ENCODE results near the gene IZUMO2.
A peak's percentile ranks its signal among the peaks of the same experiment; 100 is the strongest.

IZUMO2 gene

GRCh38 chr19:50162988-50163387 lies at the start of gene IZUMO2:
IZUMO2 (minus strand) TSS chr19:50163281; CDS start chr19:50163194, 87 bp downstream.
- DNase-seq = no peak

- DNase-seq = no peak
Measured at GRCh38 chr19:50210425-50210824, 47.3 kb upstream of the IZUMO2 start.

DNA sequence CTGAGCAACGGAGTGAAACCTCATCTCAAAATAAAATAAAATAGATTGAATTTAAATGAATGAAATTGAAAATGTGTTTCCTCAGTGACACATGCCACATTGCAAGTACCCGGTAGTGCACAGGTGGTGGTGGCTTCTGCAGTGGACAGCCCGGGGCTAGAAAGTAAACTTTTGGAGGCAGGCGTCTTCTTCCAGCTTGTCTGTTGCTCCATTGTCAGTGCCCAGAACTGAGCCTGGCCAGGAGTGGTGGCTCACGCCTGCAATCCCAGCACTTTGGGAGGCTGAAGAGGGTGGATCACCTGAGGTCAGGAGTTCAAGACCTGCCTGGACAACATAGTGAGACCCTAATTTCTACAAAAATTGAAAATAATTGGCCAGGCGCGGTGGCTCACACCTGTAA lies 46.0 kb upstream of the IZUMO2 start:
- DNase-seq = no peak

GRCh38 chr19:50207730-50208129 lies 44.6 kb upstream of the IZUMO2 start:
- no peak for DNase-seq

- DNase-seq = no peak
Measured at GRCh38 chr19:50206191-50206590, 43.1 kb upstream of the IZUMO2 start.

DNA sequence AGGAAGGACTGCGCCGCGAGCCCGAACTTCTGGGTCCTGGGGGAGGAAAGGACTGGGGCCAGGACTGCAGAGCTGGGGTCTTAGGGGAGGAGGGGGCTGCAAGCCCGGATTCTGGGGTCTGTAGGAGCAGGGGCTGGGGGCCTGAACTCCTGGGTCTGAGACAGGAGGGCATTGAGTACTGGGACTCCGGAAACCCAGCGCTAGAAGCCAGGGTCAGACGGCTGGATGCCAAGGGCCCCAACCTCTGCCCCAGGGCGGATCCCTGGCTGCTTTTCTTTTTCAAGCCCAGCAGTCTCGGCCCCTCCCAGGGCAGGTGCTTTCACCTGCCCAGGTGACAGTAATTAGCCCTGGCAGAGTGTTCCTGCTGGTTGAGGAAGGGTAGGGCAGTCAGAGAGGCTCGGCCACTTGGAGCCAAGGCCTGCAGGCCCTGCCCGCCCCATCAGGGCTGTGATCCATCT lies 42.6 kb upstream of the IZUMO2 start:
- no peak for DNase-seq

DNA sequence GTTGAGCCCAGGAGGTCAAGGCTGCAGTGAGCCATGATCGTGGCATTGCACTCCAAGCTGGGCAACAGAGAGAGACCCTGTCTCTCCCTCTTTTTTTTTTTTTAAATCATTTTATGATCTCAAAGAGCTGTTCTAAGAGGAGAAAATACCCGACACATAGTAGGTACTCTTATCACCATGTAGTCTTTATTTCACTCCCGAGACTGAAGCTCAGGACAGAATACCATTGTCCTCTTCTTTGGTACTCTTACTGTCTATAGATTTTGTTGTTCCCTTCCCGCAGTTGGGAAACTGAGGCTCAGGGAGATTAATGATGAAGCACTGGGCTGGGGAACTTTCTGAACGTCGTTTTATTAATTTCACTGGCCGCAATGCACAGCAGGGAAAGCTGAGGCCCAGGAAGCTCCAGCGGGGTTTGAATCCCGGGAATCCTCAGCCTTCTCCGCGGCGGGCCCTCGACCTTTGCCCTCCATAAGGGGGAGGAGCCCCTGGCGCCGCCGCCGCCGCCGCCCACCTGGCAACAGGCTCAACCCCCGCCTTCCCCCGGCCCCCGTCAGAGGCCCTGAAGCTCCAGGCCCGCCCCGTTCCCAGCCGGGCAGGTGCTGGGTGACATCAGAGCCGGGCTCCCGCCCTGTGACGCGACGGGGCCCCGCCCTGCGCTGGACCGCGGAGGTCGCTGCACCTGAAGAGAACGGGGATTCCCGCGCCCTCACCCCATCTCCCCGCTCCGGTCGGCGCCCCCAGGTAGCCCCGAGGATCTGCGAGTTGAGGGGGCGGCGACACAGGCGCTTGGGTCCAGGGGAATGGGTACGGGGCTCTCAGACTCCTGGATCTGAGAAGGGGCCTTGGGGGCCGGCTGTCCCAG lies 42.0 kb upstream of the IZUMO2 start:
- DNase-seq = no peak

- no peak for DNase-seq
Measured at GRCh38 chr19:50204081-50204428, 41.0 kb upstream of the IZUMO2 start.

- peak; percentile 9 to 22 for DNase-seq
Measured at GRCh38 chr19:50203281-50204080, 40.4 kb upstream of the IZUMO2 start, which contains the start of gene MYH14. MYH14 (plus strand) TSS chr19:50203622; CDS start chr19:50210366, 6,744 bp downstream.

GRCh38 chr19:50202962-50203280 lies 39.8 kb upstream of the IZUMO2 start:
- no peak for DNase-seq

- no peak for DNase-seq
Measured at GRCh38 chr19:50202386-50202785, 39.3 kb upstream of the IZUMO2 start.

DNA sequence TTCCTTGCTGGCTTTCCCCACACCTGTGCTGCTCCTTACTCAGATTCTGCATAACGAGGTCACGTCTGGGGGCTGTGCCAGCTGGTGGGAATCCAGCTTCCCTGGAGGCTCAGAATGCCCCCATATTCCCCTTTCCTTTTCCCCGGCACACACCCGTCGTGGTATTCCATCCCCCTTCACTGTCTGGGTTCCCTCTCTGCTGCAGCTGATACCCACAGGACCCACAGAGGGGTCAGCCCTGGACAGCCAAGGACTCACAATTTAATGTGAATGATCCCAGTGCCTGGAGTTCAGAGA lies 36.1 kb upstream of the IZUMO2 start:
- DNase-seq = no peak

DNA sequence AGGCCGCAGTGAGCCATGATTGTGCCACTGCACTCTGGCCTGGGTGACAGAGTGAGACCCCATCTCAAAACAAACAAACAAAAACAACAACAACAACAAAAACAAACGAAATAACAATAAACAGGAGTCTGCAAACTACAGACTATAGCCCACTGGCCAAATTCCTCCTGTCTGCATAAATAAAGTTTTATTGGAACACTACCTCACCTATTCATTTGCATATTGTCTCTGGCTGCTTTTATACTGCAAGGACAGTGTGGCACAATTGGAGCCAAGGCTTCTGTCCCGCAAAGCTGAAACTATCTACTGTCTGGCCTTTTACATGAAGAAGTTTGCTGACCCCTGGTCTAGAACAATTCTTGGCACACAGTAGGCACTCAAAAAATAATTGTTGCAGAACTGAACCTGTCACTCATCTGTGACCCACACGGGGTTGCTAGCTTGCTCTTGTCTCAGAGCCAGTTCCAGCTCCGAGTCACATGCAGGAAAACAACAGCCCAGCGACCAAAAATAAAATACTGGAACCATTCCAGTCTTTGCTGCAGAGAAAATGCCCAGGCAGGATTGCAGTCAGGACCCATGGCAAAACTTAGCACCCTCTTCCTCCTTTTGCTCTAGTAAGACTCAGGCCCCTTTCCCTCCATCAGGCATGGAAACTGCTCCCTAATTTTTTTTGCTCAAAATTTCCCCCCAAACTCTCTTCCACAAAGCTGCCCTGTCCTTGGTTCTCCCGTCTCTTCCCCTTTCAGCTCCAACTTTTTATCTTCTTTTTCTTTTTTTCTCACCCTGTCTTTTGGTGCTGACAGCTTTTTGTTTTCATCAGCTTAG lies 35.6 kb upstream of the IZUMO2 start:
- no peak for DNase-seq

GRCh38 chr19:50197348-50197747 lies 34.3 kb upstream of the IZUMO2 start:
- DNase-seq = no peak

DNA sequence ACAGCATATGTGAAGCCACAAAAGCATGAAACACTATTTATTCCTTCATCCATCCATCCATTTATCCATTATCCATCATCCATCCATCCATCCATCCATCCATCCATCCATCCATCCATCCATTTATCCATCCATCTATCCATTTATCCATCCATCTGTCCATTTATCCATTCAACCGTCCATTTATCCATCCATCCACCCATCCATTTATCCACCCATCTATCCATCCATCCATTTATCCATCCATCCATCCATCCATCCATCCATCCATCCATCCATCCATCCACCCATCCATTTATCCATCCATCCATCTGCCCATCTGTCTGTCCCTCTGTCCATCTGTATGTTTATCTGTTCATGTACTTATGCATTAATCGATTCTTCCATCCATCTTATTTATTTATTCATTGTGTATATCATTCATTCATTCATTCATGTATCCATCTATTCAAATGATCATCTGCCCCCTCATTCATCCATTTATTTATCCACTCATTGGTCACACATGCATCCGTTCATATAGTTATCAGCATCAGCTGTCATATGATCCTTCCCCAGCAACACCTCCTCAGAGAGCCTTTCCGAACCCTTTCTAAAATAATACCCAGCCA lies 33.3 kb upstream of the IZUMO2 start:
- no peak for DNase-seq

- no peak for DNase-seq
Measured at GRCh38 chr19:50195224-50195623, 32.1 kb upstream of the IZUMO2 start.

GRCh38 chr19:50192463-50193211 lies 29.6 kb upstream of the IZUMO2 start:
- DNase-seq = no peak

- DNase-seq = no peak
Measured at GRCh38 chr19:50191216-50191615, 28.1 kb upstream of the IZUMO2 start.

GRCh38 chr19:50190439-50190891 lies 27.4 kb upstream of the IZUMO2 start:
- no peak for DNase-seq

- no peak for DNase-seq
Measured at GRCh38 chr19:50189331-50189730, 26.2 kb upstream of the IZUMO2 start.

DNA sequence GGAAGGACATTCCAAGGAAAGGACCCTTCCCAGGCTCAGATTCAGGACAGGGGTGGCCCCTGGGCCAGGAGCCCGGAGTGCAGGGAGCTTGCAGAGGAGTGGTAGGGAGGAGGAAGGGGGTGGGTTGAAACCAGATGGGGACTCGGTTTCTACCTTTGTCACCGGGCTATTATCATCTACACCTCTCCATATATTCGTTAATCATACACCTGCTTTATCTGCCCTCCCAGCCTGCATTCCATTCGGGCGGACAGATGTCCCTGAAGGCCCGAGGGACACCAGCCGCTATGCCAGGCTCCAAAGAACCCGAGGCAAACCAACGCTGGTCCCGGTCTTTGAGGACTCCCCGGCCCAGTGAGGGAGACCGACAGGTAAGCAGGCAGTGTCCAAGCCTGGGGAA lies 24.9 kb upstream of the IZUMO2 start:
- DNase-seq = no peak

DNA sequence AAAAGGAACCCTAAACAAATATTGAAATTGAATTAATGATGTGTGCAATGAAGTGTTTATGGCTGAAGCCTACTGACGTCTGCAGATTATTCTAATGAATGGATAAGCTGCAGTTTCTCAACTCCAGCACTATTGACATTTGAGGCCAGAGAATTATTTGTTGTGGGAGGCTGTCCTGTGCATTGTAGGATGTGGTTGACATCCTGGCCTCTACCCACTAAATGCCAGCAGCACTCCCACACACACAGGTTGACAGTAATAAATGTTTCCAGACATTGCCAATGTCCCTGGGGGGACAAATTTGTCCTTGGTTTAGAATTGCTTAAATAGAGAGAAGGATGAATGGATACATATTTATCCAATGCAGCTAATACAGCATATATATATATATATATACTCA lies 21.1 kb upstream of the IZUMO2 start:
- no peak for DNase-seq
